Measurements from ENCODE around the gene GPRIN1. TPM values are rescaled to one million over a fixed set of nuclear protein-coding genes. Genes with fewer than 3 reads are reported as not detected.

The GPRIN1 gene
- total RNA-seq, 3 donors from 2014 or later, result 1.6 to 2.4 (median 1.6) TPM

GRCh38 chr5:176644878-176645670 is 35.1 kb upstream of the GPRIN1 start:
- Histone ChIP-seq H3K36me3 (ENCODE audit: low read depth) (no peaks in the 10 kb centered on the region), H3K9me3 (no peaks in the 10 kb centered on the region), H3K4me3 (no peak overlapping the region), H3K4me1 (ENCODE audit: low read depth) (peaks cover 13% of the 10 kb centered on the region)
- intact Hi-C loops (cut with DNase I, micrococcal nuclease), result no loop called here
- ATAC-seq, result no peak
- no peak for TF ChIP-seq CTCF (IDR thresholded peaks at IDR 0.05)
- peak in 1 of 3 donors; percentile 24 for DNase-seq

GRCh38 chr5:176644294-176644693 is 34.3 kb upstream of the GPRIN1 start:
- no peak for DNase-seq
- H3K4me3 ChIP-seq, result no peak overlapping the region
- peaks cover 13% of the 10 kb centered on the region for H3K4me1 ChIP-seq (ENCODE audit: low read depth)
- no peaks in the 10 kb centered on the region for H3K9me3 ChIP-seq
- no peak for TF ChIP-seq CTCF (IDR thresholded peaks at IDR 0.05)
- no peak for ATAC-seq
- H3K36me3 ChIP-seq (ENCODE audit: low read depth), result no peaks in the 10 kb centered on the region
- intact Hi-C loops (cut with DNase I, micrococcal nuclease), result no loop called here

- H3K4me3 ChIP-seq, result no peak overlapping the region
- no peak for ATAC-seq
- no peak for DNase-seq
- H3K36me3 ChIP-seq (ENCODE audit: low read depth), result no peaks in the 10 kb centered on the region
- no peaks in the 10 kb centered on the region for H3K9me3 ChIP-seq
- TF ChIP-seq CTCF (IDR thresholded peaks at IDR 0.05), result no peak
- peaks cover 12% of the 10 kb centered on the region for H3K4me1 ChIP-seq (ENCODE audit: low read depth)
- intact Hi-C loops (cut with DNase I, micrococcal nuclease), result no loop called here
Observed at GRCh38 chr5:176643491-176644219, 33.7 kb upstream of the GPRIN1 start.

GRCh38 chr5:176642675-176643490 is 32.9 kb upstream of the GPRIN1 start:
- H3K4me3 ChIP-seq, result no peak overlapping the region
- ATAC-seq (no peak), DNase-seq (no peak)
- peaks cover 4% of the 10 kb centered on the region for H3K4me1 ChIP-seq (ENCODE audit: low read depth)
- intact Hi-C loops (cut with DNase I, micrococcal nuclease), result no loop called here
- H3K36me3 ChIP-seq (ENCODE audit: low read depth), result no peaks in the 10 kb centered on the region
- TF ChIP-seq CTCF (IDR thresholded peaks at IDR 0.05), result no peak
- no peaks in the 10 kb centered on the region for H3K9me3 ChIP-seq

- H3K36me3 ChIP-seq (ENCODE audit: low read depth), result no peaks in the 10 kb centered on the region
- ATAC-seq (no peak), DNase-seq (no peak)
- H3K4me1 ChIP-seq (ENCODE audit: low read depth), result no peaks in the 10 kb centered on the region
- intact Hi-C loops (cut with DNase I, micrococcal nuclease), result no loop called here
- no peak overlapping the region for H3K4me3 ChIP-seq
- no peak for TF ChIP-seq CTCF (IDR thresholded peaks at IDR 0.05)
- no peaks in the 10 kb centered on the region for H3K9me3 ChIP-seq
Observed at GRCh38 chr5:176640616-176641015, 30.7 kb upstream of the GPRIN1 start.

Data from mucosa of descending colon (tissue), 3 donors.